HG02981 (cell line): Measurements from ENCODE around the gene POLDIP2.
"Not testable (repeated sequence)": the region's sequence is repeated elsewhere in the genome, so short reads cannot be mapped to it uniquely, and the experiment has no call there.

Source experiments
- ATAC-seq: cut with Tn5 transposase; IDR thresholded peaks from one replicate; pipeline ENCODE4 v1.9.1; 2021; ENCODE audit warnings: mild to moderate bottlenecking, moderate library complexity; ENCODE audit not compliant: unreplicated experiment

The POLDIP2 gene

GRCh38 chr17:28338769-28339212, 18.5 kb downstream of the POLDIP2 start:
- not testable (repeated sequence) for ATAC-seq

GRCh38 chr17:28338056-28338768, 19.1 kb downstream of the POLDIP2 start:
- ATAC-seq = no peak

DNA sequence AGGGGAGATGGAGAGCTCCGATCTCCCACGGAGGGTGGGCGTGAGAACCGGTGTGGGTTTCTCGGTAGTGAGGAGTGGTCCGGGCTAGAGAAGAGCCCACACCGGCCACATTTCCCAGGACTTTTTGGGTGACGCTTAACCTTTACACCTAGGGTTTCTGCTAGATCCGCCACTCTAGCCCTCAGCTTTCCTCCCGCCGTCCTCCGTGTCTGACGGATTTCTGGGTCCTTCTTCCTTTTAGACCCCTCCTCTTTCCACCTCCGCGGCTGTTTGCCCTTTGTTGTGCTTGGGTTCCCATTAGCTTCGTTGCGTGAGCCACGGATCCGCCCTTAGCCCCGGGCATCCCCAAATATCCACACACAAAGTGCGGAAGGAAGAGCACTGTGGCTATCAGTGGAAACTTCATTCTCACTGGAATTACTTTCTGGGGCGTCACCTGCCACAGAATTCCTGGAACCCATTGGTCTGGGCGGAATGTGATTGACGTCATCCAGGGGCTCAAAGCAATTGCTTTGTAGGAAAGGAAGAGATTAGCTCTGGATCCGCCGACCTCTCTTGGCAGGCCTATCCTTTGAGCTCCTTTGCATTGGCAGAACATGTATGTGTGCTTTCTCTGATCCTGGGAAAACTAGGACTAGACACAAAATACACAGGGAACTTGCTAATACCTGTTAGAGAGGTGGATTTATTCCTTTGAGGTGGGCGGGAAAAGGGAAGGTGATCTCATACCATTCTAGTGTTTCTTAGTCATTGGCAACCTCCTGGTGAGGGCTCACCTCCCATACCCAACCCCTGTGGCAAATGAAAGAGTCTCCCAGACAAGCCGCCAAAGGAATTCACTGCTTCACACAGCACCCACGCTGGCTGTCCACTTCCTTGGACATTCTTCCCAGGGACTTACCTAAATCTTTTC, 21.1 kb downstream of the POLDIP2 start:
- no peak for ATAC-seq

- ATAC-seq = peak; percentile 96
Measured at GRCh38 chr17:28335201-28335958, 21.9 kb downstream of the POLDIP2 start, which contains the start of the genes IFT20 and TNFAIP1. Gene IFT20 (minus strand): TSS chr17:28335472. CDS start chr17:28331985, 3,487 bp downstream. Gene TNFAIP1 (plus strand): TSS chr17:28335761. CDS start chr17:28339522, 3,761 bp downstream.

DNA sequence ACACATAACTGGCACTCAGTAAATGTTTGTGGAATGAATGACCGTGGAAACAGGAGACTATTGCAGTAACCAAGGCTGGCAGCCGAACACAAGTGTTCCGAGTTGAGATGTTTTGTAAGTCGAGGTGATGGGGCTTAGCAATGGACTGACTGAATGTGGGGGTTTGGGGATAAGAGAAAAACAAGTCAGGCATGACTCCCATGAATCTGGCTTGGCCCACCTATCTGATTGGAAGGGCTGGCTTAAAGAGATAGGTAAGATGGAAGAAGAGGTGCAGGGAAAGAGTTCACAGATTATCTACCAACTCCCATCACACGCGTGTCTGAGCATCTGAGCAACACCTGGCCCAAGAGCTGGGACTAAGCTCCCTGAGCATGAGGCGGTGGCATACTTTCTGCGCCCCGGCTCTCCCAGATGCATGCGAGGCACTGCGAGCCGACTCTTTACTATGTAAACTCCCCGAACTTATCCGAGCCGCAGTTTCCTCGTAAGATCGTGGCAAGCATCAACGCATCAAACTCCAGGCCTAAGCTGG, 22.6 kb downstream of the POLDIP2 start:
- no peak for ATAC-seq

- ATAC-seq = no peak
Measured at GRCh38 chr17:28334171-28334570, 23.2 kb downstream of the POLDIP2 start.

DNA sequence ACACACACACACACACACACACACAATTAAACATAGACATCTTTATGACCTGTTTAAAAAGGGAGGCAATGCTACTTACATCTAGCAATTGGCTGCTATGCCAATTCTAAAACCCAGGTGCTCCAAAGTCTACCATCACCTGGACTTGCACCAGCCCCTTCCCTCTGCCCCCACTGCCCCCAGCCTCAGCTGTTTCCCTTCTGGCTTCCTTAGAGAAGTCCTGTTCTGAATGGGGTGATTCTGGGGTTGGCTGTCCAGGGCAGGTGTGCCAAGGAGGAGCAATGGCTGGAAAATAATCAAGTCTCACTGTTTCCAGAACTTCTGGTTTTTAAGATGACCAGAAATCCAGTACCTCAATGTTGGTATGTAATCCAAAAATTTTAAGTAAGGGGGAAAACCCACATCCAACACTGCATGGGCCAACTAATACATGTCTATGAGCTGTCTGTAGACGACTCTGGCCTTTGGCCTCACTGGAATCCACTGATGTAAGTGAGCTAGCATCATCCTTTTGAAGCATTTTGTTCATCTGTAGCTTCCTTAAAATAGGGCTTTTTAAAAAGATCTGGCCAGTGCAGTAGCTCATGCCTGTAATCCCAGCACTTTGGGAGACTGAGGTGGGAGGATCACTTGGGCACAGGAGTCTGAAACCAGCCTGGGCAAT, 24.1 kb downstream of the POLDIP2 start:
- no peak for ATAC-seq

DNA sequence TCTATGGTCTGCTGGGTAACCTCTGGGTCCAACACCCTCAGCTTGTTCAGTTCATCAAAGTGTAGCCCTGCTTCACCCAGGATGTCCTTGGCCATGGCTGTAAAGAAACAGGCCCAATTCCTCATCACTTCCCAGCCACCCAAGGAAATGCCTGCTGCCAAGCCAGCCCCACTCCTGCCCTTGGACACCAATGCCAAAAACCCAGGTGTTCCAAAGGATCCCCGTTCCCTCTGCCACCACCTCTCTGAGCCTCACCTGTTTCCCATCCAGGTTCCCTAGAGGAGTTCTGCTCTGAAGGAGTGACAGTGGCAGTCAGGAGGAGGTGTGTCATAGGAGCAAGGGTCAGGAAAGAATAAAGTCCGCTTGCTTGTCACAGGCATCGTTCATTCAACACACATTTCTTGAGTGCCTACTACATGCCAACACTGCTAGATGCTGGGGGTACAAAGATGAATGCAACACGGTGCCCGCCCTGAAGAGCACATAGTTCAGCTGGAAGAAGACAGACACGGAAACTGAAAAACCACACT, 25.4 kb downstream of the POLDIP2 start:
- ATAC-seq = no peak

- ATAC-seq = no peak
Measured at GRCh38 chr17:28330671-28331070, 26.7 kb downstream of the POLDIP2 start.

DNA sequence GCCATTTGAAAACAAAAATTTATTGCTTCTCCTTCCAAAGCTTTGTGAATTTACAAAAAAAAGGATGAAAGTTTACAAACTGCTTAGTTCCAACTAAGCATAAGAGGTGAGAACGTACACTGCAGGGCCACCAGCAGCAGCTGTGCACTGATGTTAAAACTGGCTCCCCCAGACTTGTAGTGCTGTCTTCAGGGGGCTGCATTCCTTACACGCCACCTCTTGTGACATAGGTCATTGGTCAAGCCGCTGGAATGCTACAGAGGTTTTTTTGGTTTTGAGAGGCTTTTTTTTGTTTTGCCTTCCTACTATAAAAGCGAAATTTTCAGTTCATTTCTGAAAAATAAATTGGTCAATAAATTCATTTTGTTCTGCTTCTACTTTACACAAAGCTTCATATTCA, 29.0 kb downstream of the POLDIP2 start:
- ATAC-seq = no peak

DNA sequence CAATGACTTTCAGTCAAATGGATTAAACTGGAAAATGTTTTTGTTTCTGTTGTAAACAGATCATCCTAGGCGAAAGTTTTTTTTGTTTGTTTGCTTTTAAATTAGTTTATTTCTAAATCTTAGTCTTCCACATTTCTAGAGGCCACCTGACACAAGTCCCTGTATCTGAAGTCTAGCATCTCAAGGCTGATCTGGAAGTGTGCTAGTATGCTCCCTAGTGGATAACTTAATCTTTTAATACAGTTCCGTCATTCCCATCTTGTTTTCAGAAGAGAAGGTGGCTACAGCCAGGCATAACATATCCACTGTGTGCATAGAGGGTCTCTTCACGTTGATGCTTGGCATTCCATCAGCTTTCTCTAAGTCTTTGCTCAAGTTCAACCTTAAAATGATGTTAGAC, 29.6 kb downstream of the POLDIP2 start:
- no peak for ATAC-seq

DNA sequence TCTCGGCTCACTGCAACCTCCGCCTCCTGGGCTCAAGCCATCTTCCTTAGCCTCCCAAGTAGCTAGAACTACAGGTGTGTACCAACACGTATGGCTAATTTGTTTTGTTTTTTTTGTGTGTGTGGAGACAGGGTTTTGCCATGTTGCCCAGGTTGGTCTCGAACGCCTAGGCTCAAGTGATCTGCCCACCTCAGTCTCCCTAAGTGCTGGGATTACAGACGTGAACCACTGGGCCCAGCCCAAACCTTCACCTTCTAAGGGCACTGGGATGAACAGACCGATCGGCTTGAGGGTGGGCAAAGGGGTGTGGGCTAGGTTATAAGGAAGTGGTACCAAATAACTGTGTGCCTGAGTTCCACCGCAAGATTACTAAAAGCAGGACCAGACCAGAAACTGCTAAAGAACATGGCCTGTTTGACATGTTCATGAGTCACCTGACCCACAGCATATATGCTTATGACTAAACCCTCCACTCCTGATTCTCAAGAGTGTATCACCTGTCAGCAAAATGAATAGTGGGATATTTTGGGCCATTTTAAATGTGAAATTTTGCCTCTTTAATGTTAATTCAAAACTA, 30.2 kb downstream of the POLDIP2 start:
- peak; percentile 66 for ATAC-seq

GRCh38 chr17:28326114-28326513, 31.2 kb downstream of the POLDIP2 start:
- ATAC-seq = no peak

GRCh38 chr17:28325211-28325610, 32.1 kb downstream of the POLDIP2 start:
- no peak for ATAC-seq

- ATAC-seq = no peak
Measured at GRCh38 chr17:28324781-28325180, 32.5 kb downstream of the POLDIP2 start.

DNA sequence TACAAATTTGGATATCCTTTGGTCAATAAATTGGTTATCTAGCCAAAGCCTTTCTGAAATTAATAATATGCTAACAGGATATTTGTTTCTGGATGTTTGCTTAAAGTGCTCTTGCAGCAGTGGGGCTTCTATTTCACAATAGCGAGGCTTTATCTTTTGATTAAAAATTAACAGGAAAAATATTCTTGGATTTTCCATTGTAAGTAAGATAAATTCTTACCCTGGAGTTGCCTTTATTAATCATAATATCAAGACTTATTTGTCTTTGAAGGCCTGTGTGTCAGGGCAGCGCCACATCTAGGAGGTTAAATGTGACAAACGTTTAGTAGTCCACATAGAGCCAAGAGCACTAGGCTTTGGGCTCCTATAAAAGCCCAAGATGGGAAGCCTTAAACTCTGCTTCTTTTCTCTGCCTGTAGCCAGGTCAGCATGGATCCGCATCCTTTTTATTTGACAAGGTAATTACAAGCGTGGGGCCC, 33.0 kb downstream of the POLDIP2 start:
- ATAC-seq = no peak

DNA sequence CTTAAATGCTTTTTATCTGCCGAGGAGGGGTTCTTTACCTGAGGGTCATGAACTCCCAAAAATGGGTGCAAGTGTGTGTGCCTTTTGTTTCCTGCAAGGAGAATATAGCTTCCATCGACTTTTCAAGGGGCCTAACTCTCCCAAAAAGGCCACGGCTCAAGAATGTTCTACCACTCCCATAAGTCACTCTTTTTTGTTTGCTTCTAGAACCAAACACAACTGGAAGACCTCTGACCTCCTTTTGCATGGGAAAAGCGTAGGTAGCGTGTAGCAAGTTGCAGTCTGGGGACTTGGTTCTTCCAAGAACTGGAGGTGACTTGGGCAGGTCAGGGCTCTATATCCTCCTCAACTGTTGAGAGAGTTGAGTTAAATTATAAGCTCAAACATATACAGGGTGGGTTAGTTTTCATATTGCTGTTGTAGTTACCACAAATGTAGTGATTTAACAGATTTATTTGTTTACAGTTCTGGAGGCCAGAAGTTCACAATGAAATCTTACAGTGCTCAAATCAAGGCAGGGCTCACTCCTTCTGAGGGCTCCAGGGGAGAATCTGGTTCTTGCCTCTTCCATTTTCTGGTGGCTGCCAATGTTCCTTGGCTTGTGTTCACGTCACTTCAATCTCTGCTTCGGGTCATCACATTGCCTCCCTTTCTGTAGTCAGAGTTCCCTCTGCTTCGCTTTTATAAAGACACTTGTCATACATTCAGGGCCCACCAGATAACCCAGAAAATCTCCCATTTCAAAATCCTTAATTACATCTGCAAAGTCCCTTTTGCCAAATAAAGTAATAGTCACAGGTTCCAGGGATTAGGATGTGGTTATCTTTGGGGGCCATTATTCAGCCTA, 36.9 kb downstream of the POLDIP2 start:
- no peak for ATAC-seq

- no peak for ATAC-seq
Measured at GRCh38 chr17:28319598-28319935, 37.8 kb downstream of the POLDIP2 start.
